ENCODE measurements around the gene SKI. TPM values are rescaled to one million over a fixed set of nuclear protein-coding genes. Genes with fewer than 3 reads are reported as not detected.

The SKI gene
- total and polyA plus RNA-seq, 2 of the 8 experiments (the other 6 are each of a cell fraction or from before 2014, with no cell fraction given) = 8.3 to 87.6 TPM

DNA sequence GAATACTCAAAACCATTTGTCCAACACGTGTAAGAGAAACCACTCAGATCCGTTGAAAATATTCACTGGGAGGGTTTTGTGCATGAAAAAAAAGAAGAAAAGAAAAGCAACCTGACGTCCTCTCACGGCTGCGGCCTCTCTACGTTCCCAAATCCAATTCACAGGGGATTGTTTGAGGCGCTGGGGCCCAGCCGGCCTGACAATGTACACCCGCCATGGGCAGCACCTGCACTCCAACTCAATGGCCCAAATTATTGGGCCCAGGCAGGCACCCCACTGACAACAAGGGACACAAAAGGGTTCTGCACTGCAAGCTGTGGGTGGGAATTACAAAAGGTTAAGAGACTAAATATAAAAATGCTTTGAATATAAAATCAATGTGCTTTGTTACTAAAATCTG, 121.7 kb downstream of the SKI start:
- no peaks in the 10 kb centered on the region for H3K4me1 ChIP-seq (replicated peaks in 1 of 4; ENCODE audit: control insufficient read depth in 3 of 4, insufficient read depth in 4 of 4, low read length in 3 of 4)
- DNase-seq (ENCODE audit: low read depth in 1 of 2, low spot score in 2 of 2) (no peak), FAIRE-seq (no peak)
- no peak overlapping the region for H2BK15ac ChIP-seq (ENCODE audit: low read length)
- no peaks in the 10 kb centered on the region for H3K23me2 ChIP-seq (ENCODE audit: low read depth, low read length)
- no peak overlapping the region for H3K23ac ChIP-seq (ENCODE audit: insufficient read length)
- no peaks in the 10 kb centered on the region for H3K79me1 ChIP-seq (ENCODE audit: low read depth, low read length)
- H3K27me3 ChIP-seq (replicated peaks in 1 of 4; ENCODE audit: control insufficient read depth in 3 of 4, extremely low read depth in 1 of 4, insufficient read depth in 3 of 4, low read length in 3 of 4) = no peaks in the 10 kb centered on the region
- no peak overlapping the region for H2BK120ac ChIP-seq (replicated peaks; ENCODE audit: low read depth, low read length)
- peaks cover 0 to under 1% of the 10 kb centered on the region in 2 experiments for H4K20me1 ChIP-seq (replicated peaks in 1 of 2; ENCODE audit: control insufficient read depth in 1 of 2, insufficient read depth in 2 of 2, low read length in 2 of 2)
- H3K9me3 ChIP-seq (ENCODE audit: insufficient read depth in 2 of 2, low read depth in 1 of 2, low read length in 1 of 2) = no peaks in the 10 kb centered on the region
- no peak overlapping the region for H3K27ac ChIP-seq (ENCODE audit: low read depth, low read length)
- no peak overlapping the region for H3K18ac ChIP-seq (ENCODE audit: extremely low read depth, low read length)
- no peak overlapping the region for H4K8ac ChIP-seq (ENCODE audit: extremely low read depth, insufficient read depth, low read length)
- H2BK20ac ChIP-seq (ENCODE audit: low read length) = no peak overlapping the region
- 95% methylated on average over 9 of the region's 9 CpGs; no CpG with 5 or more reads in 1 of the 2 experiments for WGBS, 2 experiments (ENCODE audit: extremely low coverage in 1 of 2, insufficient coverage in 1 of 2, insufficient read length in 1 of 2, insufficient replicate concordance in 2 of 2, low coverage in 1 of 2, low lambda C conversion rate in 2 of 2, missing lambda C conversion rate in 1 of 2)
- H3K79me2 ChIP-seq (ENCODE audit: control insufficient read depth in 1 of 2, insufficient read depth in 2 of 2, low read length in 2 of 2) = no peaks in the 10 kb centered on the region
- H2AFZ ChIP-seq (ENCODE audit: low read length) = no peak overlapping the region
- H3K4me2 ChIP-seq (ENCODE audit: insufficient read depth in 1 of 2, low read depth in 2 of 2, low read length in 2 of 2) = no peak overlapping the region
- CTCF ChIA-PET (ENCODE audit: partially characterized antibody) = interaction anchor here (0.6 kb wide), 1 partner anchor 160 kb away, joined by 3 read pairs; no protein-coding TSS in a partner anchor
- H3K14ac ChIP-seq (ENCODE audit: insufficient read length) = no peak overlapping the region
- H2BK12ac ChIP-seq (ENCODE audit: low read depth, low read length) = no peak overlapping the region
- no peak overlapping the region for H2BK5ac ChIP-seq (ENCODE audit: low read depth, low read length)
- H3K56ac ChIP-seq (replicated peaks; ENCODE audit: insufficient read length, low read depth, low read length) = no peak overlapping the region
- POLR2A ChIA-PET (ENCODE audit: partially characterized antibody) = no interaction called here
- no peak overlapping the region for H2AK5ac ChIP-seq (ENCODE audit: low read depth, low read length)
- H4K91ac ChIP-seq (replicated peaks; ENCODE audit: insufficient read length, low read length) = no peak overlapping the region
- no peak overlapping the region for H3K4me3 ChIP-seq (ENCODE audit: extremely low read depth in 1 of 4, insufficient read depth in 2 of 4, low read depth in 3 of 4, low read length in 4 of 4)
- no peak overlapping the region for H4K5ac ChIP-seq (ENCODE audit: insufficient read length, low read depth, low read length)
- H3K9ac ChIP-seq (replicated peaks in 1 of 4; ENCODE audit: extremely low read depth in 1 of 4, low read depth in 3 of 4, low read length in 3 of 4) = no peak overlapping the region
- no peaks in the 10 kb centered on the region for H3K36me3 ChIP-seq (ENCODE audit: control insufficient read depth in 2 of 4, insufficient read depth in 4 of 4, low read length in 3 of 4)
- no peak overlapping the region for H3K4ac ChIP-seq (replicated peaks; ENCODE audit: insufficient read length, low read depth, low read length)
- TF ChIP-seq, protein P1, sequence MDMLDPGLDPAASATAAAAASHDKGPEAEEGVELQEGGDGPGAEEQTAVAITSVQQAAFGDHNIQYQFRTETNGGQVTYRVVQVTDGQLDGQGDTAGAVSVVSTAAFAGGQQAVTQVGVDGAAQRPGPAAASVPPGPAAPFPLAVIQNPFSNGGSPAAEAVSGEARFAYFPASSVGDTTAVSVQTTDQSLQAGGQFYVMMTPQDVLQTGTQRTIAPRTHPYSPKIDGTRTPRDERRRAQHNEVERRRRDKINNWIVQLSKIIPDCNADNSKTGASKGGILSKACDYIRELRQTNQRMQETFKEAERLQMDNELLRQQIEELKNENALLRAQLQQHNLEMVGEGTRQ (IDR thresholded peaks at IDR 0.05; ENCODE audit: low read length) = no peak
- TF ChIP-seq CBX8 (IDR thresholded peaks at IDR 0.05; ENCODE audit: borderline replicate concordance, low read depth, low read length) (no peak), SP4 (IDR thresholded peaks at IDR 0.05; ENCODE audit: low read length) (no peak), CHD1 (IDR thresholded peaks at IDR 0.05; ENCODE audit: low read depth, low read length) (no peak), CEBPB (IDR thresholded peaks at IDR 0.05; ENCODE audit: low read depth, low read length) (no peak), RFX5 (IDR thresholded peaks at IDR 0.05; ENCODE audit: borderline replicate concordance, low read depth, low read length) (no peak), TBP (IDR thresholded peaks at IDR 0.05; ENCODE audit: low read depth, low read length) (no peak), SIX5 (IDR thresholded peaks at IDR 0.05; ENCODE audit: low read depth, low read length) (no peak), CTBP2 (IDR thresholded peaks at IDR 0.05; ENCODE audit: borderline replicate concordance, insufficient read depth, insufficient read length, low read length) (no peak)
- TF ChIP-seq, protein P2, sequence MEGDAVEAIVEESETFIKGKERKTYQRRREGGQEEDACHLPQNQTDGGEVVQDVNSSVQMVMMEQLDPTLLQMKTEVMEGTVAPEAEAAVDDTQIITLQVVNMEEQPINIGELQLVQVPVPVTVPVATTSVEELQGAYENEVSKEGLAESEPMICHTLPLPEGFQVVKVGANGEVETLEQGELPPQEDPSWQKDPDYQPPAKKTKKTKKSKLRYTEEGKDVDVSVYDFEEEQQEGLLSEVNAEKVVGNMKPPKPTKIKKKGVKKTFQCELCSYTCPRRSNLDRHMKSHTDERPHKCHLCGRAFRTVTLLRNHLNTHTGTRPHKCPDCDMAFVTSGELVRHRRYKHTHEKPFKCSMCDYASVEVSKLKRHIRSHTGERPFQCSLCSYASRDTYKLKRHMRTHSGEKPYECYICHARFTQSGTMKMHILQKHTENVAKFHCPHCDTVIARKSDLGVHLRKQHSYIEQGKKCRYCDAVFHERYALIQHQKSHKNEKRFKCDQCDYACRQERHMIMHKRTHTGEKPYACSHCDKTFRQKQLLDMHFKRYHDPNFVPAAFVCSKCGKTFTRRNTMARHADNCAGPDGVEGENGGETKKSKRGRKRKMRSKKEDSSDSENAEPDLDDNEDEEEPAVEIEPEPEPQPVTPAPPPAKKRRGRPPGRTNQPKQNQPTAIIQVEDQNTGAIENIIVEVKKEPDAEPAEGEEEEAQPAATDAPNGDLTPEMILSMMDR (IDR thresholded peaks at IDR 0.05; ENCODE audit: control extremely low read depth in 1 of 3, insufficient read depth in 1 of 3, low read depth in 1 of 3, low read length in 3 of 3) = no peak

Data from H1 (cell line).